HG03378 (cell line): ENCODE results near the gene KIF2C.
"Not testable (repeated sequence)": the region's sequence is repeated elsewhere in the genome, so short reads cannot be mapped to it uniquely, and the experiment has no call there.

Experiments
- ATAC-seq: cut with Tn5 transposase; IDR thresholded peaks from one replicate; pipeline ENCODE4 v1.9.1; 2021; ENCODE audit warnings: mild to moderate bottlenecking, moderate library complexity; ENCODE audit not compliant: unreplicated experiment

KIF2C gene

DNA sequence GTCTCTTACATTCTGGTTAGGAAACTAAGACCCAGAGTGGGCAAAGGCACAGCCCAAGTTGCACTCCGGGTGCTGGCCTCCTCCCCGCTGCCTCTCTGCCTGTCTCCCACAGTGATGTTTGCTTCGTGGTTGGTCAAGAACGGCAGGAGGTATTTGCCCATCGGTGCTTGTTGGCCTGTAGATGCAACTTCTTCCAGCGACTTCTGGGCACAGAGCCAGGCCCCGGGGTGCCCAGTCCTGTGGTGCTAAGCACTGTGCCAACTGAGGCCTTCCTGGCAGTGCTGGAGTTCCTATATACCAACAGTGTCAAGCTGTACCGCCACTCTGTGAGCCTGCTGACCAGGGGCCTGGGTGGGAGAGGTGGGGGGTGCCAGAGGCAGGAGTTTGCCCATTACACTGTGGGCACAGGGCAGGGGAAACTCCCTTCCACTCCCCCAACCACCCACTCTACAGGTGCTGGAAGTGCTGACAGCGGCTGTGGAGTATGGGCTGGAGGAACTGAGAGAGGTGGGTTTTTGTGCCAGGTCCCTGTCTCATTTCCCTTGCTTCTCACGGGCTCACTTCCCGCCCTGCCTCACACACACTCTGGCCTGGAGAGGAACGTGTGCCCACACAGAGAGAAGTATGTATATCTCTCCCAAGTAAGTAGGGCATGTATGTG lies 70.6 kb downstream of the KIF2C start:
- ATAC-seq = no peak

- ATAC-seq = not testable (repeated sequence)
These were observed 71.1 kb downstream of the KIF2C start for GRCh38 chr1:44810762-44811105.

GRCh38 chr1:44811234-44811633 lies 71.6 kb downstream of the KIF2C start:
- no peak for ATAC-seq

GRCh38 chr1:44812822-44813543 lies 73.3 kb downstream of the KIF2C start:
- ATAC-seq = no peak

- not testable (repeated sequence) for ATAC-seq
These were observed 76.3 kb downstream of the KIF2C start for GRCh38 chr1:44815926-44816325.

DNA sequence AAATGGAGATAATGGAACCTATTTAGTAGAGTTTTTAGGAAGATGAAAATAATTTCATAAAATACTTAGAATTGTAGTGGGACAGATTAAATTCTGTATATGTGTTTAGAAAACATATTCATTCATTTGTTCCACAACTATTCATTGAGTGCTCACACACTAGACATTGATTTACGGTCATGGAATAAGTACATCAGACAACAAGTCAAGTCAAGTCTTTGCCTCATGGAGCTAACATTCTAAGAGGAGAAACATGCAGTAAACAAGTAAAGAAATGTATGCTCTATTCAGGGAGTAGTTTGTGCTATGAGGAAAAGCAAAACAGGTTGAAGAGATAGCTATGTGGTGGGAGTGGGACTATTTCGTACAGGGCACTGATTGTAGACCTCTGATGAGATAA lies 77.7 kb downstream of the KIF2C start:
- no peak for ATAC-seq
